ENCODE measurements around the gene FOXA1. TPM values are rescaled to one million over a fixed set of nuclear protein-coding genes. Genes with fewer than 3 reads are reported as not detected.

The FOXA1 gene
- total and polyA plus RNA-seq, 2 of the 8 experiments (the other 6 are each of a cell fraction or from before 2014, with no cell fraction given): 0.08 to 0.20 TPM

DNA sequence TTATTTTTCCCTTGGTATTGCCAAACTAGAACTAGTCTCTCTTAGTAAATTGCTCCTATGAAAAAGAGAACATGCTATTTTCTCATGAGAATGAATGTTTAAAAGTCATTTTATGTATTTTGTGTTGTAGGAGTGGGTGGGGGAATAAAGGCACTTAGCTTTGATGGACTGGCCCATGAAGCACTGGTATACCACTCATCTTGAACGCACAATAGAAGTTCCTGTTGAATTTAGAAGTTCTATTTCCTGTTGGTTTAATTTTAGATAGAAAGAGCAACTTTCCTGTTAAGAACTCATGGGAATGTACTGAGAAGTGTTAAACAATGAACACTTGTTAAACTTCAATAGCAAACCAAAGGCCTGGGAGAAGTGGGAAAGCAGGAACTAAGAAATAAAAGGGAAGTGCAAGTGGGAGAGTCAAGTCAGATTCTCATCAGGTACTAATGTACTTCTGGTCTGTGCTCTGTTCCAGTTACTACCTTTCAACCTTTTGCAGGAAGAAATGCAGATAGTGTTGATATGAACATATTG is 23.5 kb upstream of the FOXA1 start:
- DNase-seq (ENCODE audit: low read depth in 1 of 2, low spot score in 2 of 2) (no peak), FAIRE-seq (no peak)
- H3K23me2 ChIP-seq (ENCODE audit: low read depth, low read length): peaks cover 8% of the 10 kb centered on the region; the same call in 1 of the 2 replicates
- no peak overlapping the region for H2BK20ac ChIP-seq (ENCODE audit: low read length)
- H4K5ac ChIP-seq (ENCODE audit: insufficient read length, low read depth, low read length): no peak overlapping the region
- H3K4me2 ChIP-seq (ENCODE audit: insufficient read depth in 1 of 2, low read depth in 2 of 2, low read length in 2 of 2): no peak overlapping the region
- no peak overlapping the region for H3K4ac ChIP-seq (replicated peaks; ENCODE audit: insufficient read length, low read depth, low read length)
- no peak overlapping the region for H3K4me3 ChIP-seq (ENCODE audit: extremely low read depth in 1 of 4, insufficient read depth in 2 of 4, low read depth in 3 of 4, low read length in 4 of 4)
- no peak overlapping the region for H3K18ac ChIP-seq (ENCODE audit: extremely low read depth, low read length)
- H3K79me2 ChIP-seq (ENCODE audit: control insufficient read depth in 1 of 2, insufficient read depth in 2 of 2, low read length in 2 of 2): no peaks in the 10 kb centered on the region
- H4K8ac ChIP-seq (ENCODE audit: extremely low read depth, insufficient read depth, low read length): no peak overlapping the region
- H3K9me3 ChIP-seq (ENCODE audit: insufficient read depth in 2 of 2, low read depth in 1 of 2, low read length in 1 of 2): peaks cover 9 to 15% of the 10 kb centered on the region in 2 experiments
- H2AFZ ChIP-seq (ENCODE audit: low read length): no peak overlapping the region
- no peak overlapping the region for H3K56ac ChIP-seq (replicated peaks; ENCODE audit: insufficient read length, low read depth, low read length)
- H3K23ac ChIP-seq (ENCODE audit: insufficient read length): no peak overlapping the region
- no peak overlapping the region for H4K91ac ChIP-seq (replicated peaks; ENCODE audit: insufficient read length, low read length)
- H3K14ac ChIP-seq (ENCODE audit: insufficient read length): no peak overlapping the region
- no peak overlapping the region for H3K9ac ChIP-seq (replicated peaks in 1 of 4; ENCODE audit: extremely low read depth in 1 of 4, low read depth in 3 of 4, low read length in 3 of 4)
- ChIA-PET POLR2A (ENCODE audit: partially characterized antibody) (no interaction called here), CTCF (ENCODE audit: partially characterized antibody) (no interaction called here)
- no peaks in the 10 kb centered on the region for H3K79me1 ChIP-seq (ENCODE audit: low read depth, low read length)
- H2AK5ac ChIP-seq (ENCODE audit: low read depth, low read length): no peak overlapping the region
- no peak overlapping the region for H3K27ac ChIP-seq (ENCODE audit: low read depth, low read length)
- no peaks in the 10 kb centered on the region for H3K36me3 ChIP-seq (ENCODE audit: control insufficient read depth in 2 of 4, insufficient read depth in 4 of 4, low read length in 3 of 4)
- no peaks in the 10 kb centered on the region for H3K4me1 ChIP-seq (replicated peaks in 1 of 4; ENCODE audit: control insufficient read depth in 3 of 4, insufficient read depth in 4 of 4, low read length in 3 of 4)
- WGBS, 2 experiments (ENCODE audit: extremely low coverage in 1 of 2, insufficient coverage in 1 of 2, insufficient read length in 1 of 2, insufficient replicate concordance in 2 of 2, low coverage in 1 of 2, low lambda C conversion rate in 2 of 2, missing lambda C conversion rate in 1 of 2): 94% methylated on average over 1 of the region's 1 CpG; no CpG with 5 or more reads in 1 of the 2 experiments
- H4K20me1 ChIP-seq (replicated peaks in 1 of 2; ENCODE audit: control insufficient read depth in 1 of 2, insufficient read depth in 2 of 2, low read length in 2 of 2): no peaks in the 10 kb centered on the region
- H3K27me3 ChIP-seq (replicated peaks in 1 of 4; ENCODE audit: control insufficient read depth in 3 of 4, extremely low read depth in 1 of 4, insufficient read depth in 3 of 4, low read length in 3 of 4): peaks cover 14 to 35% (median 27%) of the 10 kb centered on the region in 4 experiments
- no peak overlapping the region for H2BK12ac ChIP-seq (ENCODE audit: low read depth, low read length)
- no peak overlapping the region for H2BK15ac ChIP-seq (ENCODE audit: low read length)
- no peak overlapping the region for H2BK5ac ChIP-seq (ENCODE audit: low read depth, low read length)
- H2BK120ac ChIP-seq (replicated peaks; ENCODE audit: low read depth, low read length): no peak overlapping the region
- TF ChIP-seq RBBP5 (IDR thresholded peaks at IDR 0.05; ENCODE audit: borderline replicate concordance, low read depth, low read length) (no peak), POLR2A (IDR thresholded peaks at IDR 0.05; ENCODE audit: control extremely low read depth in 1 of 2, low read depth in 2 of 2, low read length in 2 of 2) (no peak), TBP (IDR thresholded peaks at IDR 0.05; ENCODE audit: low read depth, low read length) (no peak), KDM4A (IDR thresholded peaks at IDR 0.05; ENCODE audit: low read depth, low read length, severe bottlenecking) (no peak), ASH2L (IDR thresholded peaks at IDR 0.05; ENCODE audit: low read length) (no peak), POU5F1 (IDR thresholded peaks at IDR 0.05; ENCODE audit: low read depth, low read length) (no peak), TCF12 (IDR thresholded peaks at IDR 0.05; ENCODE audit: low read depth, low read length) (no peak), RXRA (IDR thresholded peaks at IDR 0.05; ENCODE audit: insufficient read depth, low read depth, low read length) (no peak), KDM1A (IDR thresholded peaks at IDR 0.05; ENCODE audit: borderline replicate concordance, low read length) (no peak), EZH2 (IDR thresholded peaks at IDR 0.05; ENCODE audit: low read depth, low read length, severe bottlenecking) (no peak), SRF (IDR thresholded peaks at IDR 0.05; ENCODE audit: low read depth, low read length) (no peak), CEBPB (IDR thresholded peaks at IDR 0.05; ENCODE audit: low read depth, low read length) (no peak)
- TF ChIP-seq, protein P1, sequence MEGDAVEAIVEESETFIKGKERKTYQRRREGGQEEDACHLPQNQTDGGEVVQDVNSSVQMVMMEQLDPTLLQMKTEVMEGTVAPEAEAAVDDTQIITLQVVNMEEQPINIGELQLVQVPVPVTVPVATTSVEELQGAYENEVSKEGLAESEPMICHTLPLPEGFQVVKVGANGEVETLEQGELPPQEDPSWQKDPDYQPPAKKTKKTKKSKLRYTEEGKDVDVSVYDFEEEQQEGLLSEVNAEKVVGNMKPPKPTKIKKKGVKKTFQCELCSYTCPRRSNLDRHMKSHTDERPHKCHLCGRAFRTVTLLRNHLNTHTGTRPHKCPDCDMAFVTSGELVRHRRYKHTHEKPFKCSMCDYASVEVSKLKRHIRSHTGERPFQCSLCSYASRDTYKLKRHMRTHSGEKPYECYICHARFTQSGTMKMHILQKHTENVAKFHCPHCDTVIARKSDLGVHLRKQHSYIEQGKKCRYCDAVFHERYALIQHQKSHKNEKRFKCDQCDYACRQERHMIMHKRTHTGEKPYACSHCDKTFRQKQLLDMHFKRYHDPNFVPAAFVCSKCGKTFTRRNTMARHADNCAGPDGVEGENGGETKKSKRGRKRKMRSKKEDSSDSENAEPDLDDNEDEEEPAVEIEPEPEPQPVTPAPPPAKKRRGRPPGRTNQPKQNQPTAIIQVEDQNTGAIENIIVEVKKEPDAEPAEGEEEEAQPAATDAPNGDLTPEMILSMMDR (IDR thresholded peaks at IDR 0.05; ENCODE audit: control extremely low read depth in 1 of 3, insufficient read depth in 1 of 3, low read depth in 1 of 3, low read length in 3 of 3): no peak
